ENCODE measurements around the gene KIAA1549.

DNA sequence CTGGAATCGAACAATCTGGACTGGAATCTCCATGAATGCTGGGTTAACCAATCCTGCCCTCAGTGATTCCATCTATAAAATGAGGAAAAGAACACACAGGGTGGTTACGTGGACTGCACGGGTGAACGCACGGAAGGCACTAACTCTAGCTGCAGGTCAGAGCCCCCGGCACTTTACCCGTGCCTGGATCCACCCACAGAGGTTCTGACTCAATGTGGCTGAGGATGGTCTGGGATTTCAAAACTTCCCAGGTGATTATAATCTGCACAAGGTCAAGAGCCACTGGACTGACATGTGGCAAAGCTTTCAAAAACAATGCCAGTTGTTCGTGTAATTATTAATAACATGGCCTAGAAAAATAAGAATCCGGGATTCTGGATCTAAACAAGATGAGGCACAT is 29.2 kb downstream of the KIAA1549 start:
- TF ChIP-seq, protein P1, sequence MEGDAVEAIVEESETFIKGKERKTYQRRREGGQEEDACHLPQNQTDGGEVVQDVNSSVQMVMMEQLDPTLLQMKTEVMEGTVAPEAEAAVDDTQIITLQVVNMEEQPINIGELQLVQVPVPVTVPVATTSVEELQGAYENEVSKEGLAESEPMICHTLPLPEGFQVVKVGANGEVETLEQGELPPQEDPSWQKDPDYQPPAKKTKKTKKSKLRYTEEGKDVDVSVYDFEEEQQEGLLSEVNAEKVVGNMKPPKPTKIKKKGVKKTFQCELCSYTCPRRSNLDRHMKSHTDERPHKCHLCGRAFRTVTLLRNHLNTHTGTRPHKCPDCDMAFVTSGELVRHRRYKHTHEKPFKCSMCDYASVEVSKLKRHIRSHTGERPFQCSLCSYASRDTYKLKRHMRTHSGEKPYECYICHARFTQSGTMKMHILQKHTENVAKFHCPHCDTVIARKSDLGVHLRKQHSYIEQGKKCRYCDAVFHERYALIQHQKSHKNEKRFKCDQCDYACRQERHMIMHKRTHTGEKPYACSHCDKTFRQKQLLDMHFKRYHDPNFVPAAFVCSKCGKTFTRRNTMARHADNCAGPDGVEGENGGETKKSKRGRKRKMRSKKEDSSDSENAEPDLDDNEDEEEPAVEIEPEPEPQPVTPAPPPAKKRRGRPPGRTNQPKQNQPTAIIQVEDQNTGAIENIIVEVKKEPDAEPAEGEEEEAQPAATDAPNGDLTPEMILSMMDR (IDR thresholded peaks at IDR 0.05; ENCODE audit: low read depth, low read length, missing input control): no peak
- no peak for TF ChIP-seq FOXA1 (IDR thresholded peaks at IDR 0.05)
- TF ChIP-seq, protein P2, sequence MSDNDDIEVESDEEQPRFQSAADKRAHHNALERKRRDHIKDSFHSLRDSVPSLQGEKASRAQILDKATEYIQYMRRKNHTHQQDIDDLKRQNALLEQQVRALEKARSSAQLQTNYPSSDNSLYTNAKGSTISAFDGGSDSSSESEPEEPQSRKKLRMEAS (IDR thresholded peaks at IDR 0.05): no peak
- no peak for TF ChIP-seq SP1 (IDR thresholded peaks at IDR 0.05)
- TF ChIP-seq, protein P3, sequence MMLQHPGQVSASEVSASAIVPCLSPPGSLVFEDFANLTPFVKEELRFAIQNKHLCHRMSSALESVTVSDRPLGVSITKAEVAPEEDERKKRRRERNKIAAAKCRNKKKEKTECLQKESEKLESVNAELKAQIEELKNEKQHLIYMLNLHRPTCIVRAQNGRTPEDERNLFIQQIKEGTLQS (IDR thresholded peaks at IDR 0.05): no peak
